GM19452 (cell line): ENCODE data around the gene MRPL41.
"Not testable (repeated sequence)": the region's sequence is repeated elsewhere in the genome, so short reads cannot be mapped to it uniquely, and the experiment has no call there.

Experiments
- ATAC-seq: cut with Tn5 transposase; IDR thresholded peaks from one replicate; pipeline ENCODE4 v1.9.1; 2021; ENCODE audit not compliant: unreplicated experiment

Gene MRPL41

GRCh38 chr9:137581361-137582285, 29.9 kb downstream of the MRPL41 start:
- no peak for ATAC-seq

- ATAC-seq, result no peak
These were observed 30.7 kb downstream of the MRPL41 start for GRCh38 chr9:137582286-137582860.

- no peak for ATAC-seq
These were observed 31.7 kb downstream of the MRPL41 start for GRCh38 chr9:137583347-137583746.

GRCh38 chr9:137583957-137584356, 32.3 kb downstream of the MRPL41 start:
- ATAC-seq, result no peak

GRCh38 chr9:137586854-137587253, 35.2 kb downstream of the MRPL41 start:
- no peak for ATAC-seq

GRCh38 chr9:137588311-137588710, 36.6 kb downstream of the MRPL41 start:
- no peak for ATAC-seq

GRCh38 chr9:137588891-137589290, 37.2 kb downstream of the MRPL41 start:
- ATAC-seq, result no peak

GRCh38 chr9:137589441-137590122, 37.9 kb downstream of the MRPL41 start:
- ATAC-seq, result peak; percentile 11

- no peak for ATAC-seq
These were observed 38.4 kb downstream of the MRPL41 start for GRCh38 chr9:137590123-137590468.

GRCh38 chr9:137590469-137591383, 39.0 kb downstream of the MRPL41 start, which contains the start of gene ZMYND19:
TSS of gene ZMYND19 (minus strand) at chr9:137590512. CDS start at chr9:137590263, 249 bp downstream.
- peak; percentile 86 for ATAC-seq

GRCh38 chr9:137592767-137593166, 41.1 kb downstream of the MRPL41 start:
- no peak for ATAC-seq

- no peak for ATAC-seq
These were observed 41.5 kb downstream of the MRPL41 start for GRCh38 chr9:137593176-137593575.

GRCh38 chr9:137596577-137596976, 44.9 kb downstream of the MRPL41 start:
- not testable (repeated sequence) for ATAC-seq

- ATAC-seq, result no peak
These were observed 47.3 kb downstream of the MRPL41 start for GRCh38 chr9:137598943-137599342.
